Activated B cell treated with CpG ODN at 0.5 μM for 24 hours (primary cell): ENCODE data around the gene ARL2BP. TPM values are rescaled to one million over a fixed set of nuclear protein-coding genes. Genes with fewer than 3 reads are reported as not detected.
"Not testable (repeated sequence)": the region's sequence is repeated elsewhere in the genome, so short reads cannot be mapped to it uniquely, and the experiment has no call there.

Experiments
- ATAC-seq: fragments of 200-7000 bp; cut with Tn5 transposase; one replicate; pipeline ENCODE4 v1.10.0; 2021; ENCODE audit warnings: low read depth, mild to moderate bottlenecking, moderate library complexity
- CTCF ChIA-PET: fragments of 350-600 bp; sonication (Branson Sonifier 250); formaldehyde crosslinking; loops from one replicate; lab custom pipeline; 2021; ENCODE audit warnings: antibody characterized with exemption; lab: Charles Lee
- POLR2A ChIA-PET: fragments of 350-600 bp; sonication (Branson Sonifier 250); formaldehyde crosslinking; loops from one replicate; lab custom pipeline; 2021; ENCODE audit warnings: antibody characterized with exemption; lab: Charles Lee
- DNase-seq: peaks from one replicate; pipeline ENCODE4 v3.0.0; 2022
- H3K27ac Mint-ChIP-seq: one replicate; pipeline ENCODE4 v1.8.0; 2020; ENCODE audit warnings: mixed read lengths
- H3K27me3 Mint-ChIP-seq: one replicate; pipeline ENCODE4 v1.8.0; 2021; ENCODE audit warnings: mixed read lengths
- H3K36me3 Mint-ChIP-seq: one replicate; pipeline ENCODE4 v1.8.0; 2021; ENCODE audit warnings: low read depth, mixed read lengths
- H3K4me1 Mint-ChIP-seq: one replicate; pipeline ENCODE4 v1.8.0; 2021; ENCODE audit warnings: mixed read lengths
- H3K4me3 Mint-ChIP-seq: one replicate; pipeline ENCODE4 v1.8.0; 2020; ENCODE audit warnings: mild to moderate bottlenecking, mixed read lengths
- H3K9me3 Mint-ChIP-seq: one replicate; pipeline ENCODE4 v1.8.0; 2020; ENCODE audit warnings: mixed read lengths
- CTCF ChIP-seq: fragments of 200-600 bp; IDR thresholded peaks from one replicate; pipeline ENCODE4 v1.8.0; 2022; ENCODE audit warnings: antibody characterized with exemption, mild to moderate bottlenecking
- intact Hi-C: fragments of 100-400 bp; cut with micrococcal nuclease; formaldehyde crosslinking; loops from one replicate; pipeline ENCODE4 v1.15.1; 2024
- total RNA-seq: library from RNA; stranded (reverse); gene quantifications from 2 replicates; pipeline ENCODE4 v1.2.3, GENCODE V29; 2022

The ARL2BP gene
- total RNA-seq, 1 donor from 2014 or later: 27.1 TPM

DNA sequence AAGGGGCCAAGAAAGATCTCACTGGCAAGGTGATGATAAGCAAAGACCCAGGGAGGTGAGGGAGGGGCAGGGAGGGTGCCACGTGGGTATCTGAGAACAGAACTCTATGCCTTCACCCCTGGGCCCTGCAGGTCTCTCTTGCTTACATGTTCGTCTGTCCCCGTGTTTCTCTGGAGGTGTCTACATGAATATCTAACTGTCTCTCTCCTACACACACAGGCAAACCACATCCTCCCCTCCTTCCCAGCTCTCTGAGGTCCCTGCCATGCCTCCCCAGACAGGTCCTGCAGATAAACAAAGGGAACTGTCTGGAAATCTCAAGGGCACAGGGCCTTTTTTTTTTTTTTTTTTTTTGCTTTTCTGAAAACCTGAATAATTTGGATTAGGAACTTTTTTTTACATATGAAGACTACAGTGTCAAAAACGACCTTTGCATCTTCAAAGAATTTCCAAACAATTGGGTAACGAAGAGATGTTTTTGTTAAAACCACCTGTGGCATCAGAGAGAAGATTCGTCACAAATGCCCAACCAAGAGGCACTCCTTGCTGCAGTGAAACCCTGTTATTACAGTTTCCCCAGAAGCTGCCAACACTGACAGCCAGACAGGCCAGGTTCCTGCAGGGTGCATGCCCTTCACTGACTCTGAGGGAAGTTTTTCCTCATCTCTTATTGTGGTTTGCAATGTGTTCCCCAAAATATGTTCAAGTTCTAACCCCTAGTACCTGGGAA lies 21.6 kb downstream of the ARL2BP start:
- ChIA-PET POLR2A (no interaction called here), CTCF (no interaction called here)
- no peaks in the 10 kb centered on the region for H3K9me3 Mint-ChIP-seq
- DNase-seq (no peak), ATAC-seq (no peak)
- no peak for TF ChIP-seq CTCF
- H3K36me3 Mint-ChIP-seq: no peaks in the 10 kb centered on the region
- H3K27ac Mint-ChIP-seq: no peak overlapping the region
- H3K4me1 Mint-ChIP-seq: no peaks in the 10 kb centered on the region
- no peak overlapping the region for H3K4me3 Mint-ChIP-seq
- intact Hi-C loops: no loop called here
- H3K27me3 Mint-ChIP-seq: no peaks in the 10 kb centered on the region

DNA sequence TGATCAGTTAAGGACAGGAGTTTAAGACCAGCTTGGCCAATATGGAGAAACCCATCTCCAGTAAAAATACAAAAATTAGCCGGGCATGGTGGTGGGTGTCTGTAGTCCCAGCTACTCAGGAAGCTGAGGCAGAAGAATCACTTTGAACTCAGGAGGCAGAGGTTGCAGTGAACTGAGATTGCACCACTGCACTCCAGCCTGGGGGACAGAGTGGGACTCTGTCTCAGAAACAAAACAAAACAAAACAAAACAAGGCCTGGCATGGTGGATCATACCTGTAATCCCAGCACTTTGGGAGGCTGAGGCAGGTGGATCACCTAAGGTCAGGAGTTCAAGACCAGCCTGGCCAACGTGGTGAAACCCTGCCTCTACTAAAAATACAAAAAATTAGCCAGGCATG lies 22.3 kb downstream of the ARL2BP start:
- H3K27ac Mint-ChIP-seq, H3K4me1 Mint-ChIP-seq, H3K36me3 Mint-ChIP-seq, intact Hi-C loops, POLR2A ChIA-PET, ATAC-seq, H3K27me3 Mint-ChIP-seq, H3K9me3 Mint-ChIP-seq, DNase-seq, CTCF ChIA-PET, H3K4me3 Mint-ChIP-seq: not testable (repeated sequence)

GRCh38 chr16:57268804-57269800 lies 24.0 kb downstream of the ARL2BP start:
- CTCF ChIA-PET: interaction anchor here (0.9 kb wide), 1 partner anchor 215 kb away, joined by 3 read pairs; no protein-coding TSS in a partner anchor
- DNase-seq: no peak
- H3K4me3 Mint-ChIP-seq: no peak overlapping the region
- intact Hi-C loops: no loop called here
- H3K36me3 Mint-ChIP-seq: no peaks in the 10 kb centered on the region
- no peaks in the 10 kb centered on the region for H3K9me3 Mint-ChIP-seq
- no peak for ATAC-seq
- TF ChIP-seq CTCF: no peak
- H3K4me1 Mint-ChIP-seq: no peaks in the 10 kb centered on the region
- no peak overlapping the region for H3K27ac Mint-ChIP-seq
- POLR2A ChIA-PET: no interaction called here
- no peaks in the 10 kb centered on the region for H3K27me3 Mint-ChIP-seq

- Mint-ChIP-seq H3K36me3 (no peaks in the 10 kb centered on the region), H3K9me3 (no peaks in the 10 kb centered on the region), H3K27me3 (no peaks in the 10 kb centered on the region), H3K4me1 (no peaks in the 10 kb centered on the region), H3K27ac (no peak overlapping the region), H3K4me3 (no peak overlapping the region)
- ChIA-PET POLR2A (no interaction called here), CTCF (no interaction called here)
- TF ChIP-seq CTCF: no peak
- intact Hi-C loops: no loop called here
- DNase-seq (no peak), ATAC-seq (no peak)
These were observed 25.4 kb downstream of the ARL2BP start for GRCh38 chr16:57270221-57271062.

DNA sequence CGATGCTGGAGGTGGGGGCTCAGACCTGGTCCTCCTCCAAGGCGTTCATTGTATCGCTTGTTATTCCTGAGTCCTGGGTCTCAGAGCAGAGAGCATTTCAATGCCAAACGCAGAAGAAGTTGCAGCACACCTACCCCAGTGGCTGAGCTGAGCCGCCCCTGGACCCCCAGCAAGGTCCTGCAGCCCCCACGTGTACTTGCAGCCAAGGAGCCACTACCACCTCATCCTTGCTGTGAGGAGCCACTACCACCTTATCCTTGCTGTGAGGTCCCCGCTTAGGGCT lies 25.9 kb downstream of the ARL2BP start:
- intact Hi-C loops: no loop called here
- no peaks in the 10 kb centered on the region for H3K27me3 Mint-ChIP-seq
- POLR2A ChIA-PET: no interaction called here
- H3K4me1 Mint-ChIP-seq: no peaks in the 10 kb centered on the region
- H3K9me3 Mint-ChIP-seq: no peaks in the 10 kb centered on the region
- DNase-seq (no peak), ATAC-seq (no peak)
- TF ChIP-seq CTCF: no peak
- H3K4me3 Mint-ChIP-seq: no peak overlapping the region
- no peaks in the 10 kb centered on the region for H3K36me3 Mint-ChIP-seq
- CTCF ChIA-PET: no interaction called here
- H3K27ac Mint-ChIP-seq: no peak overlapping the region
